ENCODE measurements around the gene CEACAM21. TPM values are rescaled to one million over a fixed set of nuclear protein-coding genes. Genes with fewer than 3 reads are reported as not detected.

The CEACAM21 gene
- total RNA-seq, 1 donor from 2014 or later, result 12.0 TPM

GRCh38 chr19:41555748-41556147 lies 20.2 kb upstream of the CEACAM21 start:
- intact Hi-C loops (cut with micrococcal nuclease), result loop anchor here (1.0 kb wide), 1 partner anchor 9 kb away; no protein-coding TSS in a partner anchor
- POLR2A ChIA-PET, result interaction anchor here (0.7 to 3.2 kb wide), 5 partner anchors 9 to 191 kb away, joined by 4 to 20 read pairs (median 8); partner anchors contain the start of gene B9D2
- H3K36me3 Mint-ChIP-seq (ENCODE audit: low read depth), result peaks cover 60% of the 10 kb centered on the region

GRCh38 chr19:41563854-41564514 lies 12.0 kb upstream of the CEACAM21 start:
- DNase-seq, result no peak
- Mint-ChIP-seq H3K36me3 (ENCODE audit: low read depth) (peaks cover 16% of the 10 kb centered on the region), H3K4me3 (peak overlapping the region; percentile 83), H3K4me1 (peaks cover 55% of the 10 kb centered on the region), H3K27me3 (peaks cover 9% of the 10 kb centered on the region), H3K27ac (peak overlapping the region; percentile 53), H3K9me3 (no peaks in the 10 kb centered on the region)
- peak; percentile 51 for ATAC-seq (ENCODE audit: low read depth)
- TF ChIP-seq CTCF (IDR thresholded peaks at IDR 0.05), result no peak
- POLR2A ChIA-PET, result interaction anchor here (0.5 to 3.0 kb wide), 18 partner anchors 9 to 420 kb away, joined by 3 to 47 read pairs (median 7); partner anchors contain the start of genes CEACAM21 and HNRNPUL1
- intact Hi-C loops (cut with micrococcal nuclease), result loop anchor here (1.0 to 5.0 kb wide), 7 partner anchors 15 to 212 kb away; partner anchors contain the start of gene TGFB1
- CTCF ChIA-PET, result interaction anchor here (0.7 to 16.0 kb wide), 24 partner anchors 9 to 360 kb away, joined by 3 to 344 read pairs (median 6); partner anchors contain the start of genes B3GNT8, B9D2, CEACAM21 and DMAC2

More at GRCh38 chr19:41555748-41556147, 20.2 kb upstream of the CEACAM21 start:
- Mint-ChIP-seq H3K27me3 (no peaks in the 10 kb centered on the region), H3K27ac (peak overlapping the region; percentile 83), H3K9me3 (peaks cover 5% of the 10 kb centered on the region), H3K4me3 (peak overlapping the region; percentile 33), H3K4me1 (peaks cover 90% of the 10 kb centered on the region)
- CTCF ChIA-PET, result interaction anchor here (0.7 to 4.5 kb wide), 4 partner anchors 8 to 233 kb away, joined by 3 to 57 read pairs (median 5); no protein-coding TSS in a partner anchor
- no peak for ATAC-seq (ENCODE audit: low read depth)
- no peak for DNase-seq
- TF ChIP-seq CTCF (IDR thresholded peaks at IDR 0.05), result no peak

GRCh38 chr19:41564515-41565378 lies 11.2 kb upstream of the CEACAM21 start:
- Mint-ChIP-seq H3K27ac (no peak overlapping the region), H3K9me3 (no peaks in the 10 kb centered on the region), H3K4me3 (peak overlapping the region; percentile 83), H3K27me3 (peaks cover 9% of the 10 kb centered on the region), H3K4me1 (peaks cover 48% of the 10 kb centered on the region), H3K36me3 (ENCODE audit: low read depth) (peaks cover 12% of the 10 kb centered on the region)
- ChIA-PET POLR2A (interaction anchor here (0.7 to 3.0 kb wide), 9 partner anchors 11 to 420 kb away, joined by 3 to 47 read pairs (median 9); partner anchors contain the start of gene CEACAM21), CTCF (interaction anchor here (0.7 to 16.0 kb wide), 16 partner anchors 9 to 302 kb away, joined by 3 to 344 read pairs (median 8); partner anchors contain the start of genes CEACAM21, DMAC2 and ERICH4)
- intact Hi-C loops (cut with micrococcal nuclease), result loop anchor here (5.0 kb wide), 1 partner anchor 212 kb away; the partner anchor contains the start of gene TGFB1
- DNase-seq (no peak), ATAC-seq (ENCODE audit: low read depth) (peak; percentile 7)
- no peak for TF ChIP-seq CTCF (IDR thresholded peaks at IDR 0.05)

DNA sequence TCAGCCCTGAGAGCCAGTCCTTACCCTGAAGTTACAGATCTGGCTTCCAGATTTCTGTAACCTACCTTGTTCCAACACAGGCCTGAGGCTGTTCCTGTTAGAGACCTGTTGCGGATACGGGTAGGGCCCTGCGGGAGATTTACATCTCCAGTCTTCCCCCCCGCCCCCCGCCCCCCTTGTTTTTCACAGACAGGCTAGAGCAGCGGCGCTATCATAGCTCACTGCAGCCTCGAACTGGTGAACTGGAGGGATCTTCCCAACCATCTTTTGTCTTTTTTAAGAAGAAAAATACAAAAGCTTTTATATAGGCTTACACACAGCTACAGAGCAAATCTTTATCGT lies 10.6 kb upstream of the CEACAM21 start:
- H3K4me3 Mint-ChIP-seq, result peak overlapping the region; percentile 52
- no peak overlapping the region for H3K27ac Mint-ChIP-seq
- TF ChIP-seq CTCF (IDR thresholded peaks at IDR 0.05), result no peak
- CTCF ChIA-PET, result interaction anchor here (0.7 to 16.0 kb wide), 5 partner anchors 12 to 116 kb away, joined by 3 to 344 read pairs (median 57); partner anchors contain the start of gene ERICH4
- intact Hi-C loops (cut with micrococcal nuclease), result no loop called here
- no peak for ATAC-seq (ENCODE audit: low read depth)
- H3K4me1 Mint-ChIP-seq, result peaks cover 43% of the 10 kb centered on the region
- no peaks in the 10 kb centered on the region for H3K9me3 Mint-ChIP-seq
- H3K36me3 Mint-ChIP-seq (ENCODE audit: low read depth), result peaks cover 9% of the 10 kb centered on the region
- peaks cover 9% of the 10 kb centered on the region for H3K27me3 Mint-ChIP-seq
- no peak for DNase-seq
- POLR2A ChIA-PET, result interaction anchor here (0.7 to 3.0 kb wide), 4 partner anchors 10 to 116 kb away, joined by 3 to 47 read pairs (median 9); partner anchors contain the start of gene CEACAM21

All from activated B cell treated with CpG ODN at 0.5 μM for 24 hours (primary cell).